ENCODE data around the gene PTPN3. TPM values are rescaled to one million over a fixed set of nuclear protein-coding genes. Genes with fewer than 3 reads are reported as not detected.

Gene PTPN3
- total RNA-seq, 1 experiment from 2014 or later = 25.0 TPM

DNA sequence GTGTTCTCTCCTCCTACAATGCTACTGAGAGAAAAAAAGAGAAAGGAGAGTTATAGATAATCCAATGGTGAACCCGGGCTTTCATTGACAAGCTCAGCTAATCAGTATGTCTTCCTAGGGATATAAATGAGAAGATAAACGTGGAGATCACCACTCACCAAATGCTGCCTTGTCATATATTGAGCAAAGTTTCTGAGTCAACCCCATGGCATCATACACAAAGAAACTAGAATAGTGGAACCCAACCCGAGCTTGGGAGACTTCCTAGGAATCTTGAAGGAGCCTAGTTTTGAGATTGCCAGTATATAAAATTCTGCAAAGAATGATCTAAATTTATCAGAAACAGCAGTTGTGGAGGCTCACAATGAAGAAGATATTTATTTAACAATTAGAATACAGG is 47.8 kb downstream of the PTPN3 start:
- intact Hi-C loops (cut with micrococcal nuclease; ENCODE audit: unreplicated experiment) = no loop called here
- DNase-seq = no peak
- H3K4me3 Mint-ChIP-seq (ENCODE audit: low read depth, unreplicated experiment) = no peak overlapping the region
- no peak overlapping the region for H3K27ac Mint-ChIP-seq (ENCODE audit: unreplicated experiment)
- H3K4me1 Mint-ChIP-seq (ENCODE audit: low read depth, unreplicated experiment) = peaks cover 23% of the 10 kb centered on the region
- no peaks in the 10 kb centered on the region for H3K27me3 Mint-ChIP-seq (ENCODE audit: unreplicated experiment)
- TF ChIP-seq, protein P1, sequence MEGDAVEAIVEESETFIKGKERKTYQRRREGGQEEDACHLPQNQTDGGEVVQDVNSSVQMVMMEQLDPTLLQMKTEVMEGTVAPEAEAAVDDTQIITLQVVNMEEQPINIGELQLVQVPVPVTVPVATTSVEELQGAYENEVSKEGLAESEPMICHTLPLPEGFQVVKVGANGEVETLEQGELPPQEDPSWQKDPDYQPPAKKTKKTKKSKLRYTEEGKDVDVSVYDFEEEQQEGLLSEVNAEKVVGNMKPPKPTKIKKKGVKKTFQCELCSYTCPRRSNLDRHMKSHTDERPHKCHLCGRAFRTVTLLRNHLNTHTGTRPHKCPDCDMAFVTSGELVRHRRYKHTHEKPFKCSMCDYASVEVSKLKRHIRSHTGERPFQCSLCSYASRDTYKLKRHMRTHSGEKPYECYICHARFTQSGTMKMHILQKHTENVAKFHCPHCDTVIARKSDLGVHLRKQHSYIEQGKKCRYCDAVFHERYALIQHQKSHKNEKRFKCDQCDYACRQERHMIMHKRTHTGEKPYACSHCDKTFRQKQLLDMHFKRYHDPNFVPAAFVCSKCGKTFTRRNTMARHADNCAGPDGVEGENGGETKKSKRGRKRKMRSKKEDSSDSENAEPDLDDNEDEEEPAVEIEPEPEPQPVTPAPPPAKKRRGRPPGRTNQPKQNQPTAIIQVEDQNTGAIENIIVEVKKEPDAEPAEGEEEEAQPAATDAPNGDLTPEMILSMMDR (IDR thresholded peaks at IDR 0.05; ENCODE audit: unreplicated experiment) = no peak
- peaks cover 29% of the 10 kb centered on the region for H3K36me3 Mint-ChIP-seq (ENCODE audit: insufficient read depth, unreplicated experiment)
- no TSS peak for BruUV-seq (replicated peaks)
- H3K9me3 Mint-ChIP-seq (ENCODE audit: low read depth, unreplicated experiment) = no peaks in the 10 kb centered on the region
- CTCF ChIA-PET = interaction anchor here (0.5 kb wide), 1 partner anchor 96 kb away, joined by 3 read pairs; no protein-coding TSS in a partner anchor

DNA sequence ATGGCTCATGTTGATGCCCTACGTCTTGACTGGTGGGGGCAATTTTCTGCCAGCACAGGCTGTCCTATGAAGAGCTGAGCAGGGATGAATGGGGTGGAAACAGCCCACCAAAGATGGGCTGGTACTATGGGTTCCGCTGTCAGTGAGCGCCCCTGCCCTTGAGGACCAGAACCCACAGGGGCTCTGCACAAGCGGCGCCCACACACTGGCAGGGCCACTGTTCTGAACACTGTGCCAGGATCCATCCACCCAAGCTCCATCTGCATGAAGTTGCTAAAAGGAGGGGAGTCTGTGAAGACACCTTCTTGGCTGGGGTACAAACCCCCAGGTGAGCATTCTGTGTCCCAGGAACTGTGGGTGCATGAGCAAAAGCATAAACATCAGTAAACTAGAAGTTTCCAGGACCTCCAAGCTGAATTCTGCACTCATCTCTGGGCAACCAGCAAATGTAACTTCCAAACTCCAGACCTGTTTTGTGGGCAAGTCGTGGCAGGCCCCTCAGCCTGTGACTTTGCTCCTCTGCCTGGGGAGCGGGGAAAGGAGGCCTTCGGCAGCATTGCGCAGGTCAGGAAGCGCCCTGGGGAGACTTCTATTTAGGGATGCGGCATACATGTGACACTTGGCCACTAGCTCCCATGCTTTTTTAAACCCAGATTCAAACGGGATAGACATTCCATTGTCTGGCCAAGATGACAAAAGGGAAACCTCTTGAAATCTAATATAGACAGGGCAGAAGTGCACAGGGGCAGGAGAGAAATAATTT is 48.9 kb downstream of the PTPN3 start:
- Mint-ChIP-seq H3K9me3 (ENCODE audit: low read depth, unreplicated experiment) (no peaks in the 10 kb centered on the region), H3K27me3 (ENCODE audit: unreplicated experiment) (no peaks in the 10 kb centered on the region), H3K27ac (ENCODE audit: unreplicated experiment) (no peak overlapping the region), H3K4me1 (ENCODE audit: low read depth, unreplicated experiment) (peaks cover 16% of the 10 kb centered on the region), H3K4me3 (ENCODE audit: low read depth, unreplicated experiment) (no peak overlapping the region), H3K36me3 (ENCODE audit: insufficient read depth, unreplicated experiment) (peaks cover 29% of the 10 kb centered on the region)
- BruUV-seq (replicated peaks) = no TSS peak
- intact Hi-C loops (cut with micrococcal nuclease; ENCODE audit: unreplicated experiment) = no loop called here
- no peak for DNase-seq
- CTCF ChIA-PET = no interaction called here
- TF ChIP-seq, protein P1 (IDR thresholded peaks at IDR 0.05; ENCODE audit: unreplicated experiment) = no peak

DNA sequence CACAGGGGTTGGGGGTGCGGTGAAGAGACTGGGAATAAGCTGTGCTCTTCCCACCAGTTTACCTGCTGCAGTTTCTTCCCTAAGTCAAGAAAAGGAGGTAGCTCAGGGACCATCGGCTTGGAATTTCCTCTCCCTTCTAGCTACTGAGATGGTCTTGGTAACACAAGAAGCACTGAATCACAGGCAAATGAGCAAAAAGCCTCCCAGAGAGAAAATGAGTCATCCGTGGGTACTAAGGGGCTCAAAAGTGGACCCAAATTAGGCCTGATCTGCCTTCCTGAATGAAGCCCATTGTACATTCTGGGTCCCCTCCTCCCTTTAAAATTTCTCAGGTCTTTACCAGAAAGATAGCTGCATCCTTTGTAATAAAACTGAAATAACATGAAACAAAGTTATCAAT is 49.9 kb downstream of the PTPN3 start:
- CTCF ChIA-PET = no interaction called here
- H3K4me3 Mint-ChIP-seq (ENCODE audit: low read depth, unreplicated experiment) = no peak overlapping the region
- H3K9me3 Mint-ChIP-seq (ENCODE audit: low read depth, unreplicated experiment) = no peaks in the 10 kb centered on the region
- no peaks in the 10 kb centered on the region for H3K27me3 Mint-ChIP-seq (ENCODE audit: unreplicated experiment)
- intact Hi-C loops (cut with micrococcal nuclease; ENCODE audit: unreplicated experiment) = no loop called here
- H3K36me3 Mint-ChIP-seq (ENCODE audit: insufficient read depth, unreplicated experiment) = peaks cover 25% of the 10 kb centered on the region
- TF ChIP-seq, protein P1 (IDR thresholded peaks at IDR 0.05; ENCODE audit: unreplicated experiment) = no peak
- peaks cover 7% of the 10 kb centered on the region for H3K4me1 Mint-ChIP-seq (ENCODE audit: low read depth, unreplicated experiment)
- H3K27ac Mint-ChIP-seq (ENCODE audit: unreplicated experiment) = no peak overlapping the region
- no TSS peak for BruUV-seq (replicated peaks)
- no peak for DNase-seq

DNA sequence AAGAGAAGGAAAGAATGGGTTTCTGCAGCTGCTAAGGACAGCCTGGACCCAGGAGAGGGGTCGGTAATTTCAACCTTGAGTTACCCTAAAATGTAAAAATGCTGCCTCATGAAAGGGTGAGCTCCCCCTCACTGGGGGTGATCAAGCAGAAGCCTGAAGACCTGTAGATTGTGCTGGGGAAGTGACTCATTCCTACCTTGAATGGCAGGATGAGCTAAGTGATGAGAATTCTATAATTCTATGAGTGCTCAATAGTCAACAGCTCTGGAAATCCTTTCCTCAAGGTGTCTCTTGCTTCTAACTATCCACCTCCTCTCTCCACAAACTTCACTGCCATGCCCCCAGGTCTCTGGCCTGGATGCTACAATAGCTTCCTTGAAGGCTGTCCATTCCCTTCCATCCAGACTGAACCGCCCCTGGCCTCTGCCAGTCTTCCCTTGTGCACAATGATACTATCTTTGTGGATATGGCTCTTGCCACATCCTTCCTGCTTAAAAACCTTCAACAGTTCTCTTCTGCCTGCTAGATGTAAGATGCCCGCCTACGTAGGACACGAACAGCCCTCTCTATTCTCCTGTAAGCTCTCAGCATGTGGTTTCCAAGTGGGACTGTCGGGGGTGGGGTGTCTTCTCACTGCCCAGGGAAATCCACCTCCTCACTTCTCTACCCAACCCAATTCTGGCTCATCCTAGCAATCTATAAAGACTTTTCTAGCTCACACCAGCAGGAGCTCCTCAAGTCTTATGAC is 50.6 kb downstream of the PTPN3 start:
- H3K4me3 Mint-ChIP-seq (ENCODE audit: low read depth, unreplicated experiment) = no peak overlapping the region
- TF ChIP-seq, protein P1 (IDR thresholded peaks at IDR 0.05; ENCODE audit: unreplicated experiment) = no peak
- DNase-seq = no peak
- H3K36me3 Mint-ChIP-seq (ENCODE audit: insufficient read depth, unreplicated experiment) = peaks cover 22% of the 10 kb centered on the region
- no TSS peak for BruUV-seq (replicated peaks)
- no peaks in the 10 kb centered on the region for H3K4me1 Mint-ChIP-seq (ENCODE audit: low read depth, unreplicated experiment)
- H3K9me3 Mint-ChIP-seq (ENCODE audit: low read depth, unreplicated experiment) = no peaks in the 10 kb centered on the region
- CTCF ChIA-PET = interaction anchor here (0.6 kb wide), 1 partner anchor 873 kb away, joined by 4 read pairs; no protein-coding TSS in a partner anchor
- no peak overlapping the region for H3K27ac Mint-ChIP-seq (ENCODE audit: unreplicated experiment)
- H3K27me3 Mint-ChIP-seq (ENCODE audit: unreplicated experiment) = no peaks in the 10 kb centered on the region
- intact Hi-C loops (cut with micrococcal nuclease; ENCODE audit: unreplicated experiment) = no loop called here
